ENCODE data around the gene GBE1.

GBE1 gene

DNA sequence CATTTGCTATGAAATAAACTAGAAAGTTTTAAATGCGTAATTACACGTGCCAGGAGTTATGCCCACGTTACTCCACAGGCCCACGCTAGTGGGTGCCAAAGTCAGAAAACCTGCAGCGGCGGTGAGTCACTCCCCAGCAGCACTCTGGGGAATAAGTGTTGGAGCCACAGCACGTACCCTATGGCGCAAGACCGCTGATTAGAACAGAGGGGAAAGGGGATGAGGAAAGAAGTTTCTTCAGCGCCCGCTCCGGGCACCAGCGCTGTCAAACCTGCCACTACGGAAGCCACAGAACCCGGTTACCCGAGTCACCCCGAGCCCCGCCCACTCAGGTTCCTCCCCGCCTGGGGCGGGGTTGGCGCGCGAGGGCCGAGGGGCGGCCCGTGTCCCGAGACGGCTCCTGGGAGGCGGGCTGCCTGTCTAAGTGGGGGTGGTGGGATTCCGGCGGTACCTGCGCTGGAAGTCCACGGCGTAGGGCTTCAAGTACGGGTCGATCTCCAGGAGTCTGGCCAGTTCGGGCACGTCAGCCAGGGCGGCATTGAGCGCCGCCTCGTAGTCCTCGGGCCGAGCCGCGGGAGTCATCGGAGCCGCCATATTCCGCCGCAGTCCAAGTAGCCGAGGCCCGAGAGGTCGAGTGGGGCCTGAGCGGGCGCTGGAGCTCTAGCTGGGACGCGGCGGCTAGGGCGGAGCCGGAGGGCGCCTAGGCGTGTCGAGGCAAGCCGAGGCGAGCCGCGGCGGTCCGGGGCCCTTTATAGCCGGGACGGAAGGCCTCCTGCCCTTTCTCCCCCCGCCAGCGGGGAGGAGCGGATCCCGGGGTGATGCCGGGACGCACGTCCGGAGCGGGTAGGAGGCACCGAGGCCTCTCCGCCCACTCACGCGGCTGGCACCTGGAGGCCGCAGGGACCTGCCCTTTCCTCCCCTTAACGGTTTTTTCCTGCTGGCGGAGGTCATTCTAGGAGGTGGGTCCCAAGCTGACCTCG, at the start of gene GBE1:
GBE1 (minus strand) TSS at position 722 of the 980 bp plus-strand sequence; CDS start at position 594, 128 bp downstream.
- no peaks in the 10 kb centered on the region for H3K27me3 ChIP-seq (ENCODE audit: control insufficient read depth, insufficient read depth, low read length)
- TF ChIP-seq, protein P1, sequence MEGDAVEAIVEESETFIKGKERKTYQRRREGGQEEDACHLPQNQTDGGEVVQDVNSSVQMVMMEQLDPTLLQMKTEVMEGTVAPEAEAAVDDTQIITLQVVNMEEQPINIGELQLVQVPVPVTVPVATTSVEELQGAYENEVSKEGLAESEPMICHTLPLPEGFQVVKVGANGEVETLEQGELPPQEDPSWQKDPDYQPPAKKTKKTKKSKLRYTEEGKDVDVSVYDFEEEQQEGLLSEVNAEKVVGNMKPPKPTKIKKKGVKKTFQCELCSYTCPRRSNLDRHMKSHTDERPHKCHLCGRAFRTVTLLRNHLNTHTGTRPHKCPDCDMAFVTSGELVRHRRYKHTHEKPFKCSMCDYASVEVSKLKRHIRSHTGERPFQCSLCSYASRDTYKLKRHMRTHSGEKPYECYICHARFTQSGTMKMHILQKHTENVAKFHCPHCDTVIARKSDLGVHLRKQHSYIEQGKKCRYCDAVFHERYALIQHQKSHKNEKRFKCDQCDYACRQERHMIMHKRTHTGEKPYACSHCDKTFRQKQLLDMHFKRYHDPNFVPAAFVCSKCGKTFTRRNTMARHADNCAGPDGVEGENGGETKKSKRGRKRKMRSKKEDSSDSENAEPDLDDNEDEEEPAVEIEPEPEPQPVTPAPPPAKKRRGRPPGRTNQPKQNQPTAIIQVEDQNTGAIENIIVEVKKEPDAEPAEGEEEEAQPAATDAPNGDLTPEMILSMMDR (IDR thresholded peaks at IDR 0.05): peak; percentile 36

DNA sequence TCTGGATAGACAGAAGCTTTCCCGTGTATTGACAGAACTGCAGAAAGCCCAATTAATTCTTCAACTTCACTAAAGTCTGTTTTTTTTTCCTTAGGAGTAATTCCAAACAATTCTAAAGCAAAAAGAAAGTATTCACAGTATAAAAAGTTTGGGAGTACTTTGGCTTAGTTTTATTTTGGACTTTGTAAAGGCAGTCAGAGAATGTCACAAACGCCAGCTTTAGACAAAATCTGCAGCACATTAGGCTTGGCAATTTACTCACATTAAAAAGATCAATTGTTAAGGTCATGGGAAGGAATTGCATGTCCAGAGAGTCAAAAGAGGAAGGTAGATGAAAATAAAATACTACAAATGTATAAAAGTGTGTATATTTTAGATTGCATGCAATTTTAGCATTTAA, 47.5 kb upstream of the GBE1 start:
- H3K9ac ChIP-seq: no peak overlapping the region
- H3K4me1 ChIP-seq: no peaks in the 10 kb centered on the region
- TF ChIP-seq, protein P1 (IDR thresholded peaks at IDR 0.05): no peak
- H3K79me2 ChIP-seq: no peaks in the 10 kb centered on the region
- H3K27ac ChIP-seq: no peak overlapping the region
- H3K4me2 ChIP-seq (ENCODE audit: low read length): no peak overlapping the region
- H2AFZ ChIP-seq: no peak overlapping the region
- H3K4me3 ChIP-seq (ENCODE audit: low read depth, low read length): no peak overlapping the region
- no peaks in the 10 kb centered on the region for H3K9me3 ChIP-seq (ENCODE audit: control insufficient read depth, low read length)
- H3K36me3 ChIP-seq (ENCODE audit: control insufficient read depth, insufficient read depth, low read length): no peaks in the 10 kb centered on the region
- no peaks in the 10 kb centered on the region for H3K27me3 ChIP-seq (ENCODE audit: control insufficient read depth, insufficient read depth, low read length)

More for the DNA sequence above, at the start of gene GBE1:
- no peaks in the 10 kb centered on the region for H3K36me3 ChIP-seq (ENCODE audit: control insufficient read depth, insufficient read depth, low read length)
- peak within 1 kb of the TSS; percentile 99 for H2AFZ ChIP-seq
- peak within 1 kb of the TSS; percentile 91 for H3K4me2 ChIP-seq (ENCODE audit: low read length)
- H3K9me3 ChIP-seq (ENCODE audit: control insufficient read depth, low read length): no peaks in the 10 kb centered on the region
- H3K4me3 ChIP-seq (ENCODE audit: low read depth, low read length): peak within 1 kb of the TSS; percentile 81
- peaks cover 11% of the 10 kb centered on the region for H3K79me2 ChIP-seq
- H3K4me1 ChIP-seq: peaks cover 4% of the 10 kb centered on the region
- H3K27ac ChIP-seq: peak within 1 kb of the TSS; percentile 99
- H3K9ac ChIP-seq: peak within 1 kb of the TSS; percentile 97

DNA sequence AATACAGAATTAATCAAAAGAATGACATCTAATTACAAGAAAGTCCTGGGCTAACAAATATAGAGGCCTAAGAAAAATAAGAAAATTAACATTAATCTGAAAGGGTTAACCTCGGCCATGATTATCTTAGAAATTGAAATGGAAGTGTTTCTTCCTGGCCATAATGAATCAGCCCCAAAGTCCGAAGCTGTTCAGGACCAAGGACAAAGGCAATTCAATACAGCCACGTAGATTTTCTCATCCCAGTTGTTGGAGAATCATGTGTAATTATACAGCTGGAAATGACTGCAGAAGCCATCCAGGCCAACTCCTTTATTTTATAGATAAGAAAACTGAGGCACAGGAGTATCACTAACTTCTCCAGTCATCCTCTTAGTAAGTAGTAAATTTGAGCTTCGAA, 38.0 kb upstream of the GBE1 start:
- H3K27ac ChIP-seq: no peak overlapping the region
- TF ChIP-seq, protein P1 (IDR thresholded peaks at IDR 0.05): no peak
- no peaks in the 10 kb centered on the region for H3K4me1 ChIP-seq
- no peaks in the 10 kb centered on the region for H3K9me3 ChIP-seq (ENCODE audit: control insufficient read depth, low read length)
- no peaks in the 10 kb centered on the region for H3K79me2 ChIP-seq
- H3K4me3 ChIP-seq (ENCODE audit: low read depth, low read length): no peak overlapping the region
- no peak overlapping the region for H3K9ac ChIP-seq
- H2AFZ ChIP-seq: no peak overlapping the region
- H3K36me3 ChIP-seq (ENCODE audit: control insufficient read depth, insufficient read depth, low read length): no peaks in the 10 kb centered on the region
- H3K27me3 ChIP-seq (ENCODE audit: control insufficient read depth, insufficient read depth, low read length): no peaks in the 10 kb centered on the region
- H3K4me2 ChIP-seq (ENCODE audit: low read length): no peak overlapping the region

DNA sequence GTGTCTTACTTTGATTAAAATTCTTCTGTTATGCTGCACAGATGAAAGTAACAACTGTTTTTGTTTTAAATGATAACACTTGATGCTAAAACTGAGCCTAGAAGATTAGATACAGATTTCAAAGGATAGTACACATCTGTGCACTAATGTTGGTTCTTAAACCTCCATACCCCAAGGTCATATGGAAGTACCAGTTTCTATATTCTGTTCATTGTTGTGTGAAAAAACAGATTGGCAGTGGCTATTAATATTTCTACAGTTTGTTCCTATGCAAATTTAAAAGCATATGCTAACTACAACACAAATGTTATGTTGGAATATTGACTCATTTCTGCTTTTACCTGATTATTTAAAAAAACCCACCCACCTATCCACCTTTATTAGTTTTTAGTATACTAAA, 32.0 kb upstream of the GBE1 start:
- TF ChIP-seq, protein P1 (IDR thresholded peaks at IDR 0.05): no peak
- Histone ChIP-seq H3K27me3 (ENCODE audit: control insufficient read depth, insufficient read depth, low read length) (no peaks in the 10 kb centered on the region), H2AFZ (no peak overlapping the region), H3K79me2 (no peaks in the 10 kb centered on the region), H3K4me3 (ENCODE audit: low read depth, low read length) (no peak overlapping the region), H3K36me3 (ENCODE audit: control insufficient read depth, insufficient read depth, low read length) (no peaks in the 10 kb centered on the region), H3K27ac (no peak overlapping the region), H3K9ac (no peak overlapping the region), H3K4me1 (no peaks in the 10 kb centered on the region), H3K9me3 (ENCODE audit: control insufficient read depth, low read length) (no peaks in the 10 kb centered on the region), H3K4me2 (ENCODE audit: low read length) (no peak overlapping the region)

All from parathyroid adenoma (tissue), 2 donors.